NCI-H2029 (cell line): ENCODE data around the gene UBE2D1.
"Not testable (repeated sequence)": the region's sequence is repeated elsewhere in the genome, so short reads cannot be mapped to it uniquely, and the experiment has no call there.

Source experiments
- DNase-seq: peaks from one replicate; lab custom pipeline; 2025; lab: John Stamatoyannopoulos, UW

Gene UBE2D1

DNA sequence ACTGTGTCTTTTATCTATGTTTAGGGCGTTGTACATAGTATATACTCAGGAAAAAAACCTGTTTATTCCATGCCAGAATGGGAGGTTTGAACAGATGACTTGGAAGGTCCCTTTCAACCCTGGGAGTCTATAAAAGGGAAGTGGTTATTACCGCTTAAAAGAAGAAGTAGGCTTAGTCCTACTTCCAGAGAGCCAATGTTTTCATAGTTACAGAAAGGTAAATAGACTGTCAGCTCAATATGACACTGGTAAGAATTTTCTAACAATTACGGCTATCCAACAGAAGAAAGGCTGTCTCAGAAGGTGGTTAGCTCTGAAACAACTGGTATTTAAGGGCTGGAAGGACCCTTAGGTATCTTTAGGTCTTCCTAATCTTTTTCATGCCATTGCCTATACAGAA, 49.3 kb downstream of the UBE2D1 start:
- DNase-seq = no peak

DNA sequence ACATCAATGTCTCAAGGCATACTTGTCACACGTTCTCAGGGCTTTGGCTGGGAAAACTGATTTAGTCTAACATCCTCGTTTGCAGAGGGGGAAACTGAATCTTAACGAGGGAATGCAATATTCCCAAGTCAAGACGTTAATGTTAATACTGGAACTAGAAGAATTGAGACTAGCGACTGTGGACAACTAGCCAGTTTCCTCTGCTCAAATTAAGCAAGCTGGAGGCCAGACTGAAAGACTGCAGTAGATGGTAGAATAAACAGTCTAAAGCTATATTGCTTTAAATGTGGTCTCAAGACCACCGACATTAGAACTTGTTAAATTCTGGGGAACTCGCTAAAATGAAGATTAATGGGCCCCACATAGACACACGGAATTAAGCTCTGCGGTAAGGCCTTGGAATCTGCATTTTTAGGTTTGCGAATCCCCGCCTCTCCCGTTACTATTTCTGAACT, 49.8 kb downstream of the UBE2D1 start:
- DNase-seq = no peak

DNA sequence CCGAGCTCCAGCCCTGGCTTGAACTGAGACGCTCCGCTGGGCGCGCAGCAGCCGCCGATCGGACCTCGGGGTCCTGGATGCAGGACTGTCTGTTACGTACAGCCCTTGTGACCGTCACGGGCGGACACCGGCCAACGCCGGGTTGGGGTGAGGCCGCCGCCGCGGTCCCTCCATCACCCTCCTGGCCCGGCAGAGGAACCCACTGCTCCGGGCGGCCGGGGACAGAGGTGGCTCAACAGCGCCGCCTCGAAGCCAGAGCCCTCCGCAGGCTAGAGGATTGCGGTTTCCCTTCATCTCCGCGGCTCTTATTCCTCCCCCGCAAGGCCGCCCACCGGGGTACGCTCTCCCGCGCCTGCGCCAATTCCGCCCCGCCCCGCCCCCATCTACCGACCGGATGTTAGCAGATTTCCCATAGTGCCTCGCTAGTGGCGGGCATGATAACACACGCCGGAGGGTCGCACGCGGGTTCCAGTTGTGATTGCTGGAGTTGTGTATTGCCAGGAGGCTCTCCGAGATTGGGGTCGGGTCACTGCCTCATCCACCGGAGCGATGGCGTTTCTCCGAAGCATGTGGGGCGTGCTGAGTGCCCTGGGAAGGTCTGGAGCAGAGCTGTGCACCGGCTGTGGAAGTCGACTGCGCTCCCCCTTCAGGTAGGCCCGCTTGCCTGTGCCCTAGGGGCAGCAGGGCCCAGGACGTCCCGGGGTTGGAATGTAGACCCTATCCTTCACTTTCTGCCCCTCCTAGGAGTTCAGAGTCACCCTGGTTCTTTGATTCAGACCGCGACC, 50.4 kb downstream of the UBE2D1 start, which contains the start of gene TFAM:
Gene TFAM (plus strand): TSS at position 412 of the 785 bp plus-strand sequence. CDS start 138 bp downstream, at position 550.
- DNase-seq = peak; percentile 76

DNA sequence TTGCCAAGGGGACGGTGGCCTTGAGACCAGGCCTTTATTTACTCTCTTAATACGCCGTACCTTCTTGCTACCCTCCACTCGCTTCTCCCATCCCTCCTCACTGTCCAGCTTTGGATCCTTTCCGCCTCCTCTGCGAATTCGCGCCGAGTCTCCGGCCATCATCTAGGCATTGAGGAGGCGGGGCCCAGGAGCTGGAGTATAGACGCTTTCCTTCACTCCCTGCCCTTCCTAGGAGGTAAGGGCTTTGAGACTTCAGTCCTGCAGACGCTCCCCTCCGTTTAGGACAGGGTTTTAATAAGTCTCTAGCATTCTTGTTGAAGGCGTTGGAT, 50.9 kb downstream of the UBE2D1 start:
- DNase-seq = no peak

DNA sequence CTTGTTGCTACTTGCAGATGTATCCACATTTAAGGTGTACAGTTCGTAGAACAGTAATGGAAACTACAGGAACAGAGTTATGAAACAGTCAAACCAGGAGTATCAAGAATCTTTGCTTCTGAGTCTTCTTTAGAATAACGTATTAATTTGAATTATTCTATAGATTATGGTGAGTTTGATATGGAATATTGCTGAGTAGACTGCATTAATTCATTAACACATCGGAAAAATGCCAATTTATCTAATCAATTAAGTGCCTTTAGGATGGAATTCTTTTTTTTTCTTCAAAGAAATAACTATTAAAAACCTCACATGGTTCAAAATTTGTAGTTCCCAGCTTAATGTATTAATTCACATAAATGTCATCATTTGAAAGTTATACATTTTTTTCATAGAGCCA, 54.2 kb downstream of the UBE2D1 start:
- DNase-seq = no peak

DNA sequence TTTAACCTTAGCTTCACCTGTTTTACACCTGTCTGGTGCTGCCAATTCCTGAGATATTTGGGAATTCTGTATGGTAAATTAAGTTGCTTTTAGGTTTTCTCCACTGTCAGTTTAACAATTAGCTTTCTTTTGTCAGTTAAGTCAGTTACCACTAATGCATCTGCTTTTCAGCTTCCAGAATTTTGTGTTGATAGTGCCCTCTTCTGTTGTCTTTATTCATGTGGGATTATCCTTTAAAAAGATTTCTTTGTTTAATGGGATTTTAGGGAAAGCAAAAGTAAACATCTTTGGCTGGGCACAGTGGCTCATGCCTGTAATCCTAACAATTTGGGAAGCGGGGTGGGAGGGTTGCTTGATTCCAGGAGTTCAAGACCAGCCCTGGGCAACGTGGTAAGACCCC, 58.5 kb downstream of the UBE2D1 start:
- no peak for DNase-seq

DNA sequence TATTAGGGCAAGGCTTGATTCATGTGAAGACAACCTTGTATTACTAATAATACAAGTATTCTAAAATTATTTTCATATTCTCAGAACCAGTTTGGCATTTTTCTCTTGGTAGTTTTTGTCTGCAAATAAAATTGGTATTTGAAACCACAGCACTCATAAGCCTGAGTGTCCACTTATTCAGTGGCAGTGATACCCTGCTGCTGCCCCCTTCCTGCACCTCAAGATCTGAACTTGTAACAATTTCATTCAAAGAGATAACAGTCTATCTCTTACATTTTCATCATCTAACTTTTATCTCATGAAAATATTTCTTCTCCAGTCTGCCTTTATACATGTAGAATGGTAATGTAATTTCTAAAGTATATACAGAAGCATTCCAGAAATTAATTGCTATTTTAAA, 59.7 kb downstream of the UBE2D1 start:
- DNase-seq = no peak

DNA sequence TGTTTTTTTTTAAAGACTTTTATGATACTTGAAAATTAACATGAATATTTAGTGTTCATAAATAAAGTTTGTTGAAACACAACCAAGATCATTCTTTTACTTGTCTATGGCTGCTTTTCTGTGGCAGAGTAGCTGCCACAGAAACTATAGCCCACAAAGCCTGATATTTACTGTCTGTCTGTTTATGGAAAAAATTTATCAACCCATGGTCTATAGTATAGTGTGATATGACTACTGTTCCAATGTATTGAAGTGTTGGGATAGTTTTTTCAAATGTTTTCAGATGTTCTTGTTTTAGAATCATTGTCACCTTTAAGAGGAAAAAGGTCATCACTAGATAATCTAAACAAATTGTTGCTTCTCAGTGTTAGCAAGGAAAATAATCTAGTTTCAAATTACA, 61.3 kb downstream of the UBE2D1 start:
- no peak for DNase-seq

DNA sequence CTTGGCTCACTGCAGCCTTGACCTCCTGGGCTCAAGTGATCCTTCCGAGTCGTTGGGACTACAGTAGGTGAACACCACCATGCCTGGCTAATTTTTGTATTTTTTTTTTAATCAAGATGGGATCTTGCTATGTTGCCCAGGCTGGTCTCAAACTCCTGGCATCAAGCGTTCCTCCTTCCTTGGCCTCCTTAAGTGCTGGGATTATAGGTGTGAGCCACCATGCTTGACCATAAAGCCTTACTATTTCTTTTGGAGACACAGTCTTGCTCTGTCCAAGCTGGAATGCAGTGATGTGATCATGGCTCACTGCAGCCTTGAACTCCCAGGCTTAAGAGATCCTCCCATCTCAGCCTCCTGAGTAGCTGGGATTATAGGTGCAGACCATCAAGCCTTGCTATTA, 63.0 kb downstream of the UBE2D1 start:
- DNase-seq = no peak

DNA sequence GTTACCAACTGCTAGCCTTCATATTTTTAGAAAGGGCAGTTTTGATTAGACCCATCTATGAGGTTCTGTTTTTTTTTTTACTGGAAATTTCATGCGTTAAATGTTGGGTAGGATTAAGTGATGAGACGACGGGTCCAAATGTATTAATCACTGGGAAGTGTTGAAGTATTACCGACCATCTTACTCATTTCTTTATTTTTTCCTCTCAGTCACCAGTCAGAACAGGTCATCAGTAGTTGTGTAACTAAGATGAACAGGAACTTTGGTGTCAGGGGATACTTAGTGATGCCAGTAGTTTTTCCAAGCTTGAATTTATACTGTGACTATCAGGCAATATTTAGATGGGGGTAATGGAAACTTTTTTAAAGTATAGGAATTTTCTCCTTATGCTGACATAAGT, 64.6 kb downstream of the UBE2D1 start:
- no peak for DNase-seq

DNA sequence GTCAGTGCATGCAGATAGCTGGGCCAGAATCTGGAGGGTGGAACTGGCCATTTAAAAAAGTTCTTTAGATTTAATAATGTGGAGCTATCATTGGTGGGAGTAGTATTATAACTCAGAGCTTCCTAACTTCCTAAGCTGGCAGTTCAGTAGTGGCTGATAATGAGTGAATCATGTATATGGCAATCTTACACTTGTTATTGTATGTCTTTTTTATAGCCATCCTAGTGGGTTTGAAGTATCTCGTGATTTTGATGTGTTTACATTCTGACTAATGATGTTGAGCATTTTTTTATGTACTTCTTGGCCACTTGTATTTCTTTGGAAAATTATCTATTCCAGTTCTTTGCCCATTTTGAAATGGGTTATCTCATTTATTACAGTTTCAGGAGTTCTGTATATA, 65.8 kb downstream of the UBE2D1 start:
- DNase-seq = no peak

DNA sequence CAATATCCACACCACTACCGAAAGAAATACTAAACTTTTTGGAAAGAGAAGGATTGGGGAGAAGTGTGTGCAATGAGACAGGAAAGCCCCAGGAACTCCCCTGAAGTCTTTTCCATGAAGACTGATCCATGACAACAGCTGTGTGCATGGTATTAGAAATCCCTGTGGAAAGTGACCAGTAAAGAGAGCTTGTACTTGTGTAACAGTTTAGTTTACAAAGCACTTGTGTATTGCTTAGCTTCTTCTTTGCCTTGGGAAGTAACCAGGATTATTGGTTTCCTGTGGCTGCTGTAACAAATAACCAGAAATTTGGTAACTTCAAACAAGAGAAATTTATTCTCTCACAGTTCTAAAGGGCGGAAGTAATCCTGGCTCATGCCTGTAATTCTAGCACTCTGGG, 69.2 kb downstream of the UBE2D1 start:
- DNase-seq = no peak

DNA sequence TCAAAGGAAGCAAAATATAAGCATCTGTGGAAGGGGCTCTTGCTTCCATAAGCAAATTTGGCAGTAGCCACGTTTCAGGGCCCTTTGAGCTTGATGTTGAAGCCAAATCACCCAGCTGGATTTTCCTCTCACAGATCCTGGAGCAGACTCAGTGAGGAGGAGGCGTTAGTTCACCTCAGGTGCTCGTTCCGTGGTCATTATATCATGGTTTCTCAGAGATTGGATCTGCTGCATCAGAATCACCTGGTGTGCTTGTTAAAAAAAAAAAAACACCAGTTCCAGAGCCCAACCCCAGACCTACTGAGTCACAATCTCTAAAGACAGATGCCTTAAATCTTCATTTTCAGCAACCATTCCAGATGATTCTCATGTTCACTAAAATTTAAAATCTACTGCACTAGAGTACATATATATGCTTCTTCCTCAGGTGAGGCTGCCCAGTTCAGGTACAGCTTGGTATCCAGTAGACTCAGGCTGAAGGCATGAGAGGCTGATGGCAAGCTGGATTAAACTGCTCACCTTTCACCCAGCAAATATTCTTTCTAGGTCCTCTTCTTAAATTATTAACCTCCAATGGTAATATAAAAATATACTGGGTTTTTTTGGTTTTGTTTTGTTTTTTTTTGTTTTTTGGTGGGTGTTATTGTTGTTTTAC, 75.3 kb downstream of the UBE2D1 start:
- DNase-seq = no peak

DNA sequence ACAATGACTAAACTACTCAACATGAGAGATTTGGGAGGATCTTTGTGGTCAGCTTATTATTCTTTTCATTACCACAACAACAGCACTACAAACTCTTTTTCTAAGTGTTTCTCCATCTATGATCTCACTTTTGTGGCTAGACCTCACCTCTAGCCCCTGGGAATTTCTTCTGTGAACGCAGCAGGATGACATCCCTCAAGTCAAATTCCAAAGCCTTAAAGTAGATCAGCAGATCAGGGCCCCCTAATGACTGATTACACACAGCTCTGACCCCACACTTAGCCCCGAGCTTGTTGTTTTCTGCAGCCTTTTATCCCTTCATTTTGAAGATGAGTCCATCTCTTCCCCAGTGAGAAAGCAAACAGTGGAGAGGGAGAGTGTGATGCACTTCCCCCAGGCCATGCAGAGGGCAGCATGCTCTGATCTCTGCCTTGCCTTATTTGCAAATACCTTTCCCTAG, 77.7 kb downstream of the UBE2D1 start:
- no peak for DNase-seq

DNA sequence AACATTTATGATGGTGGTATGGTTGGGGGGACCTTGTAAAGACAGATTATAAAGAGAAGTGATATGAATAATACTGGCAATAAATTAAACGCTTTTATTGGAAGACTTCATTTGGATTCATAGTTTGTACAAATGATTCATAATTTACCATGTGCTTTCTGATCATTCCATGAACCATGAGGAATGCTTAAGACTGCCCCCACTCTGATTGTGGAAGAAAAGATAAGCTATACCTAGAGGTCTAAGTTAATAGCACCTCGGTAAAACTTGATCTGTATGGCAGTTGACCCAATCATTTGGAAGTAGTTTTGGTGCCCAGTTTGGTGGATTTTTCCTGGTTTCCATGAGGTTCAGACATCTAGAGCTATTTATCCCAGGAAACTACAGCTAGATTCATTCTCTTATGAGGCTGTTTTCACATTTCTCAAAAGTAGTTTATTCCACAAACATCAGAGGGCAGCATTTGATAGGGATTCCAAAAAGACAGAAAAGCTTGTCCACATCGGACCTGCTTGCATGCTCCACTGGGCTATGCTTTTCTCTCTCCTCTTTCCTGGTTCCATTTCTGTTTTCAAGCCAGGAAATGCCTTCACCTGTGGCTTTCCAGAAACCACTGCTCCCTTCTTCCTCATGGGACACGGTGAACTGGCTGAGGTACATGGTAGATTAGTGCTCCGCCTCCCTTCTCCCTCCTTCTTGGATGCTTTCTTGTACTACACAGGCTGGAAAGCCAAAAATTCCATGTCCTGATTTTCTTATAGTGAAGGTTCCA, 79.7 kb downstream of the UBE2D1 start:
- DNase-seq = no peak

DNA sequence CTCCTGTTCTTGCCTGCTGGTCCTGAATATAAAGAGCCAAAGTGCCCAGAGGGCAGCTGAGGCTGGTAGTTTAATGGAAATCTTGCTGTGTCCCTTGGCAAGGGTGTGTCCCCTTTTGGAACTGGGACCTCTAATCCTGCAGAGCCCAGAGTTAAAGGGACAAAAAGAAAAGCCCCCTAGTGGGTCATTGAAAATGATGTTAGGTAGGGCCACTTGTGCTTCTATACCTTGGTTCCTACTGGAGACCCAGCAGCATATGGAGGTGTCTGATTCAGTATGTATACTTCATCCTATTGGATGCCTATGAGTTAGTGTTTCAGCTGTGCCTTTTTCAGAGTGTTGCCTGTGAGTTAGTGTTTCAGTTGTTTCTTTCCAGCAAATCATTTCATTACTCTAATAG, 81.0 kb downstream of the UBE2D1 start:
- no peak for DNase-seq

DNA sequence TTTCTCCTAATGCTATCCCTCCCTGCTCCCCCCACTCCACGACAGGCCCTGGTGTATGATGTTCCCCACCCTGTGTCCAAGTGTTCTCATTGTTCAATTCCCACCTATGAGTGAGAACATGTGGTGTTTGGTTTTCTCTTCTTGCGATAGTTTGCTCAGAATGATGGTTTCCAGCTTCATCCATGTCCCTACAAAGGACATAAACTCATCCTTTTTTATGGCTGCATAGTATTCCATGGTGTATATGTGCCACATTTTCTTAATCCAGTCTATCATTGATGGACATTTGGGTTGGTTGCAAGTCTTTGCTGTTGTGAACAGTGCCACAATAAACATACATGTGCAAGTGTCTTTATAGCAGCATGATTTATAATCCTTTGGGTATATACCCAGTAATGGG, 83.1 kb downstream of the UBE2D1 start:
- not testable (repeated sequence) for DNase-seq
